Tibial nerve (tissue), 4 donors: Measurements from ENCODE around the gene MAP3K20.

ENCODE experiments used
- CTCF ChIP-seq, 5 experiments: fragments of 200-600 bp in 3 of 5; fragments of 450-650 bp in 2 of 5; sonication (generic) in 3 of 5; IDR thresholded peaks; one replicate each; pipeline ENCODE4 v1.5.1; 2016 to 2019; ENCODE audit warnings: antibody characterized with exemption in 5 of 5, mild to moderate bottlenecking in 3 of 5, moderate library complexity in 2 of 5
- EP300 ChIP-seq, 2 donors: sonication (generic); formaldehyde crosslinking; IDR thresholded peaks; one replicate each; pipeline ENCODE4 v1.6.1; 2017; ENCODE audit warnings: antibody characterized with exemption in 2 of 2, mild to moderate bottlenecking in 1 of 2
- POLR2A ChIP-seq, 2 donors: fragments of 450-650 bp; IDR thresholded peaks; one replicate each; pipeline ENCODE4 v1.6.1; 2017; ENCODE audit warnings: antibody characterized with exemption in 2 of 2, mild to moderate bottlenecking in 2 of 2, moderate library complexity in 2 of 2

GRCh38 chr2:173240083-173240482, 164.4 kb downstream of the MAP3K20 start:
- no peak for TF ChIP-seq CTCF (IDR thresholded peaks at IDR 0.05)
- TF ChIP-seq POLR2A (IDR thresholded peaks at IDR 0.05), result no peak
- no peak for TF ChIP-seq EP300 (IDR thresholded peaks at IDR 0.05)
